ENCODE measurements around the gene SYT2. TPM values are rescaled to one million over a fixed set of nuclear protein-coding genes. Genes with fewer than 3 reads are reported as not detected.

The SYT2 gene
- total RNA-seq, 1 experiment from 2014 or later: not detected

- no peak for DNase-seq (ENCODE audit: low read depth)
- in situ Hi-C loops (cut with HindIII; ENCODE audit: low pct_unique_long_range_greater_than_20kb, low sequenced_read_pairs): no loop called here
These were observed 25.5 kb downstream of the SYT2 start for GRCh38 chr1:202684716-202685115.

- no peak for DNase-seq (ENCODE audit: low read depth)
- in situ Hi-C loops (cut with HindIII; ENCODE audit: low pct_unique_long_range_greater_than_20kb, low sequenced_read_pairs): no loop called here
These were observed 27.2 kb downstream of the SYT2 start for GRCh38 chr1:202683029-202683428.

- in situ Hi-C loops (cut with HindIII; ENCODE audit: low pct_unique_long_range_greater_than_20kb, low sequenced_read_pairs): no loop called here
- DNase-seq (ENCODE audit: low read depth): no peak
These were observed 27.8 kb downstream of the SYT2 start for GRCh38 chr1:202682477-202682876.

- DNase-seq (ENCODE audit: low read depth): no peak
- in situ Hi-C loops (cut with HindIII; ENCODE audit: low pct_unique_long_range_greater_than_20kb, low sequenced_read_pairs): no loop called here
These were observed 28.4 kb downstream of the SYT2 start for GRCh38 chr1:202681736-202682420.

- DNase-seq (ENCODE audit: low read depth): no peak
- in situ Hi-C loops (cut with HindIII; ENCODE audit: low pct_unique_long_range_greater_than_20kb, low sequenced_read_pairs): no loop called here
These were observed 29.5 kb downstream of the SYT2 start for GRCh38 chr1:202680586-202681352.

GRCh38 chr1:202679406-202680177, 30.7 kb downstream of the SYT2 start:
- no peak for DNase-seq (ENCODE audit: low read depth)
- in situ Hi-C loops (cut with HindIII; ENCODE audit: low pct_unique_long_range_greater_than_20kb, low sequenced_read_pairs): no loop called here

- in situ Hi-C loops (cut with HindIII; ENCODE audit: low pct_unique_long_range_greater_than_20kb, low sequenced_read_pairs): no loop called here
- DNase-seq (ENCODE audit: low read depth): no peak
These were observed 32.8 kb downstream of the SYT2 start for GRCh38 chr1:202677433-202677832.

- in situ Hi-C loops (cut with HindIII; ENCODE audit: low pct_unique_long_range_greater_than_20kb, low sequenced_read_pairs): no loop called here
- DNase-seq (ENCODE audit: low read depth): no peak
These were observed 36.7 kb downstream of the SYT2 start for GRCh38 chr1:202673531-202673930.

- in situ Hi-C loops (cut with HindIII; ENCODE audit: low pct_unique_long_range_greater_than_20kb, low sequenced_read_pairs): no loop called here
- no peak for DNase-seq (ENCODE audit: low read depth)
These were observed 38.9 kb downstream of the SYT2 start for GRCh38 chr1:202671399-202671798.

GRCh38 chr1:202665417-202665816, 44.8 kb downstream of the SYT2 start:
- in situ Hi-C loops (cut with HindIII; ENCODE audit: low pct_unique_long_range_greater_than_20kb, low sequenced_read_pairs): no loop called here
- no peak for DNase-seq (ENCODE audit: low read depth)

GRCh38 chr1:202664083-202664482, 46.2 kb downstream of the SYT2 start:
- DNase-seq (ENCODE audit: low read depth): no peak
- in situ Hi-C loops (cut with HindIII; ENCODE audit: low pct_unique_long_range_greater_than_20kb, low sequenced_read_pairs): no loop called here

- in situ Hi-C loops (cut with HindIII; ENCODE audit: low pct_unique_long_range_greater_than_20kb, low sequenced_read_pairs): no loop called here
- no peak for DNase-seq (ENCODE audit: low read depth)
These were observed 47.1 kb downstream of the SYT2 start for GRCh38 chr1:202663131-202663530.

- DNase-seq (ENCODE audit: low read depth): no peak
- in situ Hi-C loops (cut with HindIII; ENCODE audit: low pct_unique_long_range_greater_than_20kb, low sequenced_read_pairs): no loop called here
These were observed 48.2 kb downstream of the SYT2 start for GRCh38 chr1:202662081-202662480.

GRCh38 chr1:202661136-202661845, 49.0 kb downstream of the SYT2 start:
- in situ Hi-C loops (cut with HindIII; ENCODE audit: low pct_unique_long_range_greater_than_20kb, low sequenced_read_pairs): no loop called here
- DNase-seq (ENCODE audit: low read depth): no peak

- in situ Hi-C loops (cut with HindIII; ENCODE audit: low pct_unique_long_range_greater_than_20kb, low sequenced_read_pairs): no loop called here
- DNase-seq (ENCODE audit: low read depth): no peak
These were observed 50.3 kb downstream of the SYT2 start for GRCh38 chr1:202659974-202660373.

GRCh38 chr1:202659541-202659940, 50.7 kb downstream of the SYT2 start:
- no peak for DNase-seq (ENCODE audit: low read depth)
- in situ Hi-C loops (cut with HindIII; ENCODE audit: low pct_unique_long_range_greater_than_20kb, low sequenced_read_pairs): no loop called here

- DNase-seq (ENCODE audit: low read depth): no peak
- in situ Hi-C loops (cut with HindIII; ENCODE audit: low pct_unique_long_range_greater_than_20kb, low sequenced_read_pairs): no loop called here
These were observed 51.5 kb downstream of the SYT2 start for GRCh38 chr1:202658769-202659168.

GRCh38 chr1:202658251-202658759, 51.9 kb downstream of the SYT2 start:
- in situ Hi-C loops (cut with HindIII; ENCODE audit: low pct_unique_long_range_greater_than_20kb, low sequenced_read_pairs): no loop called here

More at GRCh38 chr1:202658251-202658759, 51.9 kb downstream of the SYT2 start:
- DNase-seq (ENCODE audit: low read depth): no peak
